Suprapubic skin (tissue), 4 donors: ENCODE results near the gene CEP131.

ENCODE experiments used
- EP300 ChIP-seq: sonication (generic); formaldehyde crosslinking; IDR thresholded peaks from one replicate; pipeline ENCODE4 v1.6.1; 2017; ENCODE audit warnings: antibody characterized with exemption
- POLR2AphosphoS5 ChIP-seq, 3 donors: sonication (generic); formaldehyde crosslinking; IDR thresholded peaks; one replicate each; pipeline ENCODE4 v1.6.1; 2017; ENCODE audit warnings: antibody characterized with exemption in 3 of 3
- TF ChIP-seq, protein P1 (sequence below), 2 donors: fragments of 200-600 bp in 1 of 2; fragments of 450-650 bp in 1 of 2; sonication (generic) in 1 of 2; IDR thresholded peaks; one replicate each; pipeline ENCODE4 v1.5.1; 2016 to 2019; ENCODE audit warnings: antibody characterized with exemption in 2 of 2, mild to moderate bottlenecking in 1 of 2, moderate library complexity in 1 of 2

DNA sequence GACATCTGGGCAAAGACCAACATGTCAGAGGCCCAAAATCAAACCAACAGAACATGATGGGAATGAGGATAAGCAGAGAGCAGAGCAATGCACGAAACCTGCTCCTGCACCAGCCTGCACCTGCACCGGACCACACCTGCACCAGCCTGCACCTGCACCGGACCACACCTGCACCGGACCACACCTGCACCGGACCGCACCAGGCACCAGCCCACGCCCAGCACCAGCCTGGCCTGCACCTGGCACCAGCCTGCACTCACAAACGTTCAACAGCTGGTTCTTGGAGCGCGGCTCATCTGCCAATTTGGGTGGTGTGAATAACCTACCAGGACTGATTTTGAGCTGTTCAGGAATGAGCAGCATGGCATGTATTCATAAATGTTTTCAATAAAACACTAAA is 18.2 kb downstream of the CEP131 start:
- TF ChIP-seq, protein P1, sequence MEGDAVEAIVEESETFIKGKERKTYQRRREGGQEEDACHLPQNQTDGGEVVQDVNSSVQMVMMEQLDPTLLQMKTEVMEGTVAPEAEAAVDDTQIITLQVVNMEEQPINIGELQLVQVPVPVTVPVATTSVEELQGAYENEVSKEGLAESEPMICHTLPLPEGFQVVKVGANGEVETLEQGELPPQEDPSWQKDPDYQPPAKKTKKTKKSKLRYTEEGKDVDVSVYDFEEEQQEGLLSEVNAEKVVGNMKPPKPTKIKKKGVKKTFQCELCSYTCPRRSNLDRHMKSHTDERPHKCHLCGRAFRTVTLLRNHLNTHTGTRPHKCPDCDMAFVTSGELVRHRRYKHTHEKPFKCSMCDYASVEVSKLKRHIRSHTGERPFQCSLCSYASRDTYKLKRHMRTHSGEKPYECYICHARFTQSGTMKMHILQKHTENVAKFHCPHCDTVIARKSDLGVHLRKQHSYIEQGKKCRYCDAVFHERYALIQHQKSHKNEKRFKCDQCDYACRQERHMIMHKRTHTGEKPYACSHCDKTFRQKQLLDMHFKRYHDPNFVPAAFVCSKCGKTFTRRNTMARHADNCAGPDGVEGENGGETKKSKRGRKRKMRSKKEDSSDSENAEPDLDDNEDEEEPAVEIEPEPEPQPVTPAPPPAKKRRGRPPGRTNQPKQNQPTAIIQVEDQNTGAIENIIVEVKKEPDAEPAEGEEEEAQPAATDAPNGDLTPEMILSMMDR (IDR thresholded peaks at IDR 0.05), result no peak
- no peak for TF ChIP-seq EP300
- TF ChIP-seq POLR2AphosphoS5 (IDR thresholded peaks at IDR 0.05), result no peak
